ENCODE results near the gene ARHGEF18. TPM values are rescaled to one million over a fixed set of nuclear protein-coding genes. Genes with fewer than 3 reads are reported as not detected.

ARHGEF18 gene
- total RNA-seq, 1 experiment from 2014 or later, result 77.4 TPM

GRCh38 chr19:7394731-7395359 lies 46.1 kb downstream of the ARHGEF18 start:
- Histone ChIP-seq H3K27me3 (ENCODE audit: insufficient read depth, low read depth) (no peaks in the 10 kb centered on the region), H3K9me3 (ENCODE audit: insufficient read depth, low read depth) (no peaks in the 10 kb centered on the region), H3K4me2 (peak overlapping the region; percentile 98), H3K27ac (peak overlapping the region; percentile 28), H3K36me3 (ENCODE audit: low read depth) (0 out of 2 replicates have a peak, but pooled peaks cover 1% of the 10 kb centered on the region), H2AFZ (peak overlapping the region; percentile 82), H3K4me1 (replicated peaks; ENCODE audit: insufficient read depth) (peaks cover 67% of the 10 kb centered on the region), H3K79me2 (ENCODE audit: low read depth) (peaks cover 61% of the 10 kb centered on the region), H3K9me2 (ENCODE audit: insufficient read depth) (no peaks in the 10 kb centered on the region), H3K4me3 (peak overlapping the region; percentile 81), H4K20me1 (ENCODE audit: insufficient read depth) (peaks cover 15% of the 10 kb centered on the region; the same call in 1 of the 2 replicates), H3F3A (ENCODE audit: insufficient read depth, low read depth) (peaks cover 58% of the 10 kb centered on the region)
- no peak for TF ChIP-seq EZH2 (IDR thresholded peaks at IDR 0.05; ENCODE audit: low read depth)
- TF ChIP-seq CTCF (conservative IDR thresholded peaks at IDR 0.05), result no peak; the same call in 1 of the 2 replicates
- CTCF ChIA-PET, result no interaction called here
- intact Hi-C loops (cut with micrococcal nuclease; ENCODE audit: unreplicated experiment), result loop anchor here (5.0 to 10.0 kb wide), 2 partner anchors 112 to 140 kb away; partner anchors contain the start of gene PNPLA6
- peak; percentile 77 to 95 for DNase-seq
- BruUV-seq (replicated peaks), result no TSS peak
- POLR2A ChIA-PET (ENCODE audit: unreplicated experiment), result interaction anchor here (0.7 to 1.0 kb wide), 2 partner anchors 66 to 1591 kb away, joined by 3 read pairs; no protein-coding TSS in a partner anchor

- Histone ChIP-seq H3K9me3 (ENCODE audit: insufficient read depth, low read depth) (no peaks in the 10 kb centered on the region), H3K4me2 (peak overlapping the region; percentile 98), H3K4me1 (replicated peaks; ENCODE audit: insufficient read depth) (peaks cover 61% of the 10 kb centered on the region), H3F3A (ENCODE audit: insufficient read depth, low read depth) (peaks cover 51% of the 10 kb centered on the region), H3K79me2 (ENCODE audit: low read depth) (peaks cover 68% of the 10 kb centered on the region), H3K9me2 (ENCODE audit: insufficient read depth) (no peaks in the 10 kb centered on the region), H3K36me3 (ENCODE audit: low read depth) (peaks cover 8% of the 10 kb centered on the region; the same call in 1 of the 2 replicates), H2AFZ (peak overlapping the region; percentile 76), H4K20me1 (ENCODE audit: insufficient read depth) (peaks cover 15% of the 10 kb centered on the region; the same call in 1 of the 2 replicates), H3K4me3 (peak overlapping the region; percentile 81), H3K27me3 (ENCODE audit: insufficient read depth, low read depth) (no peaks in the 10 kb centered on the region), H3K27ac (peak overlapping the region; percentile 40)
- no peak for TF ChIP-seq CTCF (conservative IDR thresholded peaks at IDR 0.05)
- TF ChIP-seq EZH2 (IDR thresholded peaks at IDR 0.05; ENCODE audit: low read depth), result no peak
- DNase-seq, result peak in 1 of 2 experiments; percentile 34
- no TSS peak for BruUV-seq (replicated peaks)
- intact Hi-C loops (cut with micrococcal nuclease; ENCODE audit: unreplicated experiment), result loop anchor here (5.0 to 10.0 kb wide), 2 partner anchors 112 to 139 kb away; partner anchors contain the start of gene PNPLA6
- ChIA-PET CTCF (no interaction called here), POLR2A (ENCODE audit: unreplicated experiment) (interaction anchor here (0.6 to 1.0 kb wide), 3 partner anchors 10 to 1591 kb away, joined by 3 to 8 read pairs (median 3); no protein-coding TSS in a partner anchor)
Measured at GRCh38 chr19:7395360-7396066, 46.8 kb downstream of the ARHGEF18 start.

GRCh38 chr19:7397687-7398086 lies 49.0 kb downstream of the ARHGEF18 start:
- peaks cover 33% of the 10 kb centered on the region for H4K20me1 ChIP-seq (ENCODE audit: insufficient read depth)
- H3F3A ChIP-seq (ENCODE audit: insufficient read depth, low read depth), result peaks cover 29% of the 10 kb centered on the region
- H3K36me3 ChIP-seq (ENCODE audit: low read depth), result peaks cover 22% of the 10 kb centered on the region
- ChIA-PET POLR2A (ENCODE audit: unreplicated experiment) (interaction anchor here (0.5 to 1.0 kb wide), 4 partner anchors 62 to 1681 kb away, joined by 3 to 11 read pairs (median 4); no protein-coding TSS in a partner anchor), CTCF (interaction anchor here (0.7 kb wide), 1 partner anchor 137 kb away, joined by 5 read pairs; no protein-coding TSS in a partner anchor)
- intact Hi-C loops (cut with micrococcal nuclease; ENCODE audit: unreplicated experiment), result loop anchor here (1.0 to 10.0 kb wide), 4 partner anchors 28 to 137 kb away; partner anchors contain the start of gene PNPLA6
- H3K27me3 ChIP-seq (ENCODE audit: insufficient read depth, low read depth), result no peaks in the 10 kb centered on the region
- peaks cover 89% of the 10 kb centered on the region for H3K79me2 ChIP-seq (ENCODE audit: low read depth)
- no TSS peak for BruUV-seq (replicated peaks)
- peak; percentile 50 to 88 for DNase-seq
- peak overlapping the region; percentile 68 for H3K27ac ChIP-seq
- H3K9me3 ChIP-seq (ENCODE audit: insufficient read depth, low read depth), result no peaks in the 10 kb centered on the region
- H3K4me2 ChIP-seq, result peak overlapping the region; percentile 49; the same call in 1 of the 2 replicates
- H3K4me3 ChIP-seq, result no peak overlapping the region
- TF ChIP-seq EZH2 (IDR thresholded peaks at IDR 0.05; ENCODE audit: low read depth) (no peak), CTCF (conservative IDR thresholded peaks at IDR 0.05) (no peak)
- peaks cover 40% of the 10 kb centered on the region for H3K4me1 ChIP-seq (replicated peaks; ENCODE audit: insufficient read depth)
- no peak overlapping the region for H2AFZ ChIP-seq
- no peaks in the 10 kb centered on the region for H3K9me2 ChIP-seq (ENCODE audit: insufficient read depth)
